ENCODE measurements around the gene RASD1. TPM values are rescaled to one million over a fixed set of nuclear protein-coding genes. Genes with fewer than 3 reads are reported as not detected.
"Not testable (repeated sequence)": the region's sequence is repeated elsewhere in the genome, so short reads cannot be mapped to it uniquely, and the experiment has no call there.

RASD1 gene
- polyA plus RNA-seq, 4 donors = 4.9 to 17.4 (median 9.5) TPM

GRCh38 chr17:17460038-17460437 is 36.2 kb downstream of the RASD1 start:
- H3K4me1 ChIP-seq (ENCODE audit: control insufficient read depth in 3 of 3, insufficient read depth in 2 of 3, low read depth in 1 of 3, low read length in 2 of 3) = peaks cover 0 to 9% (median 0%) of the 10 kb centered on the region in 3 donors
- no peaks in the 10 kb centered on the region for H3K36me3 ChIP-seq (ENCODE audit: control insufficient read depth in 3 of 3, insufficient read depth in 2 of 3, low read depth in 1 of 3, low read length in 3 of 3)
- H3K9me3 ChIP-seq (ENCODE audit: control insufficient read depth in 2 of 2, insufficient read depth in 1 of 2, low read depth in 1 of 2, low read length in 1 of 2) = no peaks in the 10 kb centered on the region
- H3K4me3 ChIP-seq (ENCODE audit: low read depth in 1 of 3, low read length in 3 of 3) = no peak overlapping the region
- no peak overlapping the region for H3K27ac ChIP-seq (ENCODE audit: low read depth in 1 of 3, low read length in 2 of 3)
- WGBS, 3 donors = 94 to 100% (median 99%) methylated on average over 4 of the region's 4 CpGs
- no peak for DNase-seq
- no peak for FAIRE-seq
- H3K27me3 ChIP-seq (ENCODE audit: control insufficient read depth in 3 of 3, insufficient read depth in 3 of 3, low read length in 3 of 3) = no peaks in the 10 kb centered on the region

GRCh38 chr17:17457680-17458079 is 38.5 kb downstream of the RASD1 start:
- Histone ChIP-seq H3K9me3 (ENCODE audit: control insufficient read depth in 2 of 2, insufficient read depth in 1 of 2, low read depth in 1 of 2, low read length in 1 of 2) (no peaks in the 10 kb centered on the region), H3K4me1 (ENCODE audit: control insufficient read depth in 3 of 3, insufficient read depth in 2 of 3, low read depth in 1 of 3, low read length in 2 of 3) (peaks cover 0 to 9% (median 0%) of the 10 kb centered on the region in 3 donors), H3K27me3 (ENCODE audit: control insufficient read depth in 3 of 3, insufficient read depth in 3 of 3, low read length in 3 of 3) (no peaks in the 10 kb centered on the region), H3K36me3 (ENCODE audit: control insufficient read depth in 3 of 3, insufficient read depth in 2 of 3, low read depth in 1 of 3, low read length in 3 of 3) (no peaks in the 10 kb centered on the region), H3K4me3 (ENCODE audit: low read depth in 1 of 3, low read length in 3 of 3) (no peak overlapping the region), H3K27ac (ENCODE audit: low read depth in 1 of 3, low read length in 2 of 3) (no peak overlapping the region)
- WGBS, 3 donors = 53 to 73% (median 72%) methylated on average over 2 of the region's 2 CpGs
- DNase-seq (peak in 1 of 2 donors; percentile 16), FAIRE-seq (no peak)

- FAIRE-seq = no peak
- Histone ChIP-seq H3K9me3 (ENCODE audit: control insufficient read depth in 2 of 2, insufficient read depth in 1 of 2, low read depth in 1 of 2, low read length in 1 of 2) (no peaks in the 10 kb centered on the region), H3K4me1 (ENCODE audit: control insufficient read depth in 3 of 3, insufficient read depth in 2 of 3, low read depth in 1 of 3, low read length in 2 of 3) (no peaks in the 10 kb centered on the region), H3K4me3 (ENCODE audit: low read depth in 1 of 3, low read length in 3 of 3) (no peak overlapping the region), H3K27me3 (ENCODE audit: control insufficient read depth in 3 of 3, insufficient read depth in 3 of 3, low read length in 3 of 3) (no peaks in the 10 kb centered on the region), H3K27ac (ENCODE audit: low read depth in 1 of 3, low read length in 2 of 3) (no peak overlapping the region), H3K36me3 (ENCODE audit: control insufficient read depth in 3 of 3, insufficient read depth in 2 of 3, low read depth in 1 of 3, low read length in 3 of 3) (no peaks in the 10 kb centered on the region)
- 88 to 90% (median 88%) methylated on average over 19 of the region's 19 CpGs for WGBS, 3 donors
- DNase-seq = no peak
Measured at GRCh38 chr17:17456251-17456650, 39.9 kb downstream of the RASD1 start.

- FAIRE-seq (no peak), DNase-seq (no peak)
- WGBS, 3 donors = 83 to 88% (median 86%) methylated on average over 4 of the region's 4 CpGs
- peaks cover 0 to 4% (median 0%) of the 10 kb centered on the region in 3 donors for H3K27me3 ChIP-seq (ENCODE audit: control insufficient read depth in 3 of 3, insufficient read depth in 3 of 3, low read length in 3 of 3)
- no peaks in the 10 kb centered on the region for H3K36me3 ChIP-seq (ENCODE audit: control insufficient read depth in 3 of 3, insufficient read depth in 2 of 3, low read depth in 1 of 3, low read length in 3 of 3)
- H3K9me3 ChIP-seq (ENCODE audit: control insufficient read depth in 2 of 2, insufficient read depth in 1 of 2, low read depth in 1 of 2, low read length in 1 of 2) = no peaks in the 10 kb centered on the region
- no peak overlapping the region for H3K27ac ChIP-seq (ENCODE audit: low read depth in 1 of 3, low read length in 2 of 3)
- no peak overlapping the region for H3K4me3 ChIP-seq (ENCODE audit: low read depth in 1 of 3, low read length in 3 of 3)
- no peaks in the 10 kb centered on the region for H3K4me1 ChIP-seq (ENCODE audit: control insufficient read depth in 3 of 3, insufficient read depth in 2 of 3, low read depth in 1 of 3, low read length in 2 of 3)
Measured at GRCh38 chr17:17455173-17455572, 41.0 kb downstream of the RASD1 start.

GRCh38 chr17:17454700-17455099 is 41.5 kb downstream of the RASD1 start:
- not testable (repeated sequence) for H3K9me3 ChIP-seq (ENCODE audit: control insufficient read depth in 2 of 2, insufficient read depth in 1 of 2, low read depth in 1 of 2, low read length in 1 of 2); FAIRE-seq; H3K36me3 ChIP-seq (ENCODE audit: control insufficient read depth in 3 of 3, insufficient read depth in 2 of 3, low read depth in 1 of 3, low read length in 3 of 3); H3K4me3 ChIP-seq (ENCODE audit: low read depth in 1 of 3, low read length in 3 of 3); DNase-seq; H3K4me1 ChIP-seq (ENCODE audit: control insufficient read depth in 3 of 3, insufficient read depth in 2 of 3, low read depth in 1 of 3, low read length in 2 of 3); H3K27ac ChIP-seq (ENCODE audit: low read depth in 1 of 3, low read length in 2 of 3); H3K27me3 ChIP-seq (ENCODE audit: control insufficient read depth in 3 of 3, insufficient read depth in 3 of 3, low read length in 3 of 3)
- WGBS, 3 donors = 27 to 58% (median 42%) methylated on average over 1 of the region's 1 CpG

GRCh38 chr17:17454276-17454675 is 41.9 kb downstream of the RASD1 start:
- DNase-seq = no peak
- 89 to 92% (median 89%) methylated on average over 1 of the region's 1 CpG for WGBS, 3 donors
- no peaks in the 10 kb centered on the region for H3K4me1 ChIP-seq (ENCODE audit: control insufficient read depth in 3 of 3, insufficient read depth in 2 of 3, low read depth in 1 of 3, low read length in 2 of 3)
- H3K27ac ChIP-seq (ENCODE audit: low read depth in 1 of 3, low read length in 2 of 3) = no peak overlapping the region
- peaks cover 0 to 4% (median 0%) of the 10 kb centered on the region in 3 donors for H3K27me3 ChIP-seq (ENCODE audit: control insufficient read depth in 3 of 3, insufficient read depth in 3 of 3, low read length in 3 of 3)
- H3K36me3 ChIP-seq (ENCODE audit: control insufficient read depth in 3 of 3, insufficient read depth in 2 of 3, low read depth in 1 of 3, low read length in 3 of 3) = no peaks in the 10 kb centered on the region
- H3K4me3 ChIP-seq (ENCODE audit: low read depth in 1 of 3, low read length in 3 of 3) = no peak overlapping the region
- no peaks in the 10 kb centered on the region for H3K9me3 ChIP-seq (ENCODE audit: control insufficient read depth in 2 of 2, insufficient read depth in 1 of 2, low read depth in 1 of 2, low read length in 1 of 2)
- FAIRE-seq = no peak

GRCh38 chr17:17453088-17453487 is 43.1 kb downstream of the RASD1 start:
- no peaks in the 10 kb centered on the region for H3K36me3 ChIP-seq (ENCODE audit: control insufficient read depth in 3 of 3, insufficient read depth in 2 of 3, low read depth in 1 of 3, low read length in 3 of 3)
- no peaks in the 10 kb centered on the region for H3K9me3 ChIP-seq (ENCODE audit: control insufficient read depth in 2 of 2, insufficient read depth in 1 of 2, low read depth in 1 of 2, low read length in 1 of 2)
- H3K27ac ChIP-seq (ENCODE audit: low read depth in 1 of 3, low read length in 2 of 3) = no peak overlapping the region
- H3K27me3 ChIP-seq (ENCODE audit: control insufficient read depth in 3 of 3, insufficient read depth in 3 of 3, low read length in 3 of 3) = peaks cover 0 to 4% (median 0%) of the 10 kb centered on the region in 3 donors
- FAIRE-seq = no peak
- WGBS, 3 donors = 81 to 87% (median 82%) methylated on average over 9 of the region's 9 CpGs
- H3K4me1 ChIP-seq (ENCODE audit: control insufficient read depth in 3 of 3, insufficient read depth in 2 of 3, low read depth in 1 of 3, low read length in 2 of 3) = no peaks in the 10 kb centered on the region
- H3K4me3 ChIP-seq (ENCODE audit: low read depth in 1 of 3, low read length in 3 of 3) = no peak overlapping the region
- DNase-seq = no peak

- Histone ChIP-seq H3K27ac (ENCODE audit: low read depth in 1 of 3, low read length in 2 of 3) (no peak overlapping the region), H3K9me3 (ENCODE audit: control insufficient read depth in 2 of 2, insufficient read depth in 1 of 2, low read depth in 1 of 2, low read length in 1 of 2) (no peaks in the 10 kb centered on the region), H3K4me3 (ENCODE audit: low read depth in 1 of 3, low read length in 3 of 3) (no peak overlapping the region), H3K4me1 (ENCODE audit: control insufficient read depth in 3 of 3, insufficient read depth in 2 of 3, low read depth in 1 of 3, low read length in 2 of 3) (peaks cover 0 to 4% (median 0%) of the 10 kb centered on the region in 3 donors), H3K27me3 (ENCODE audit: control insufficient read depth in 3 of 3, insufficient read depth in 3 of 3, low read length in 3 of 3) (peaks cover 0 to 4% (median 0%) of the 10 kb centered on the region in 3 donors), H3K36me3 (ENCODE audit: control insufficient read depth in 3 of 3, insufficient read depth in 2 of 3, low read depth in 1 of 3, low read length in 3 of 3) (no peaks in the 10 kb centered on the region)
- DNase-seq (no peak), FAIRE-seq (no peak)
- 72 to 89% (median 78%) methylated on average over 4 of the region's 4 CpGs for WGBS, 3 donors
Measured at GRCh38 chr17:17448723-17449122, 47.5 kb downstream of the RASD1 start.

GRCh38 chr17:17448076-17448475 is 48.1 kb downstream of the RASD1 start:
- no peak for FAIRE-seq
- Histone ChIP-seq H3K4me1 (ENCODE audit: control insufficient read depth in 3 of 3, insufficient read depth in 2 of 3, low read depth in 1 of 3, low read length in 2 of 3) (peaks cover 0 to 4% (median 0%) of the 10 kb centered on the region in 3 donors), H3K4me3 (ENCODE audit: low read depth in 1 of 3, low read length in 3 of 3) (no peak overlapping the region), H3K27ac (ENCODE audit: low read depth in 1 of 3, low read length in 2 of 3) (no peak overlapping the region), H3K9me3 (ENCODE audit: control insufficient read depth in 2 of 2, insufficient read depth in 1 of 2, low read depth in 1 of 2, low read length in 1 of 2) (no peaks in the 10 kb centered on the region), H3K27me3 (ENCODE audit: control insufficient read depth in 3 of 3, insufficient read depth in 3 of 3, low read length in 3 of 3) (peaks cover 0 to 4% (median 0%) of the 10 kb centered on the region in 3 donors), H3K36me3 (ENCODE audit: control insufficient read depth in 3 of 3, insufficient read depth in 2 of 3, low read depth in 1 of 3, low read length in 3 of 3) (no peaks in the 10 kb centered on the region)
- no peak for DNase-seq
- 60 to 74% (median 71%) methylated on average over 5 of the region's 5 CpGs for WGBS, 3 donors

Data from small intestine (tissue), 7 donors.